Measurements from ENCODE around the gene TXLNG.

- TF ChIP-seq, protein P1, sequence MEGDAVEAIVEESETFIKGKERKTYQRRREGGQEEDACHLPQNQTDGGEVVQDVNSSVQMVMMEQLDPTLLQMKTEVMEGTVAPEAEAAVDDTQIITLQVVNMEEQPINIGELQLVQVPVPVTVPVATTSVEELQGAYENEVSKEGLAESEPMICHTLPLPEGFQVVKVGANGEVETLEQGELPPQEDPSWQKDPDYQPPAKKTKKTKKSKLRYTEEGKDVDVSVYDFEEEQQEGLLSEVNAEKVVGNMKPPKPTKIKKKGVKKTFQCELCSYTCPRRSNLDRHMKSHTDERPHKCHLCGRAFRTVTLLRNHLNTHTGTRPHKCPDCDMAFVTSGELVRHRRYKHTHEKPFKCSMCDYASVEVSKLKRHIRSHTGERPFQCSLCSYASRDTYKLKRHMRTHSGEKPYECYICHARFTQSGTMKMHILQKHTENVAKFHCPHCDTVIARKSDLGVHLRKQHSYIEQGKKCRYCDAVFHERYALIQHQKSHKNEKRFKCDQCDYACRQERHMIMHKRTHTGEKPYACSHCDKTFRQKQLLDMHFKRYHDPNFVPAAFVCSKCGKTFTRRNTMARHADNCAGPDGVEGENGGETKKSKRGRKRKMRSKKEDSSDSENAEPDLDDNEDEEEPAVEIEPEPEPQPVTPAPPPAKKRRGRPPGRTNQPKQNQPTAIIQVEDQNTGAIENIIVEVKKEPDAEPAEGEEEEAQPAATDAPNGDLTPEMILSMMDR (IDR thresholded peaks at IDR 0.05) = no peak
- TF ChIP-seq POLR2A (IDR thresholded peaks at IDR 0.05) = no peak
Measured at GRCh38 chrX:16737024-16737423, 49.2 kb upstream of the TXLNG start.
